ENCODE measurements around the gene PELI2. TPM values are rescaled to one million over a fixed set of nuclear protein-coding genes. Genes with fewer than 3 reads are reported as not detected.

Gene PELI2
- total RNA-seq, 2 donors from 2014 or later = 31.6 to 41.8 TPM

GRCh38 chr14:56213306-56213705 is 95.1 kb downstream of the PELI2 start:
- 76 to 81% methylated on average over 1 of the region's 1 CpG for WGBS, 2 donors
- Histone ChIP-seq H3K36me3 (replicated peaks in 1 of 2; ENCODE audit: insufficient read depth in 1 of 2, low read depth in 2 of 2) (no peaks in the 10 kb centered on the region), H3K4me1 (peaks cover 66% of the 10 kb centered on the region), H3K27ac (no peak overlapping the region), H3K9me3 (no peaks in the 10 kb centered on the region), H3K4me3 (no peak overlapping the region), H3K27me3 (no peaks in the 10 kb centered on the region)
- DNase-seq (no peak), ATAC-seq (no peak)
- TF ChIP-seq CTCF (IDR thresholded peaks at IDR 0.05) (no peak), POLR2A (IDR thresholded peaks at IDR 0.05) (no peak)
- intact Hi-C loops (cut with DNase I) = no loop called here

- WGBS, 2 donors = 81 to 94% methylated on average over 3 of the region's 3 CpGs
- DNase-seq (no peak), ATAC-seq (no peak)
- H3K27ac ChIP-seq = no peak overlapping the region
- no peaks in the 10 kb centered on the region for H3K36me3 ChIP-seq (replicated peaks in 1 of 2; ENCODE audit: insufficient read depth in 1 of 2, low read depth in 2 of 2)
- H3K9me3 ChIP-seq = no peaks in the 10 kb centered on the region
- H3K27me3 ChIP-seq = no peaks in the 10 kb centered on the region
- no peak overlapping the region for H3K4me3 ChIP-seq
- no peak for TF ChIP-seq POLR2A (IDR thresholded peaks at IDR 0.05)
- TF ChIP-seq CTCF (IDR thresholded peaks at IDR 0.05) = no peak
- H3K4me1 ChIP-seq = peaks cover 85% of the 10 kb centered on the region
- intact Hi-C loops (cut with DNase I) = no loop called here
Measured at GRCh38 chr14:56215180-56215579, 97.0 kb downstream of the PELI2 start.

GRCh38 chr14:56216626-56217379 is 98.6 kb downstream of the PELI2 start:
- intact Hi-C loops (cut with DNase I) = no loop called here
- Histone ChIP-seq H3K9me3 (no peaks in the 10 kb centered on the region), H3K4me3 (no peak overlapping the region), H3K27me3 (no peaks in the 10 kb centered on the region), H3K27ac (peak overlapping the region in 1 of 4 donors; percentile 33), H3K36me3 (replicated peaks in 1 of 2; ENCODE audit: insufficient read depth in 1 of 2, low read depth in 2 of 2) (no peaks in the 10 kb centered on the region), H3K4me1 (peaks cover 90% of the 10 kb centered on the region)
- DNase-seq = peak; percentile 35 to 68 (median 56)
- no peak for ATAC-seq
- TF ChIP-seq POLR2A (IDR thresholded peaks at IDR 0.05) (no peak), CTCF (IDR thresholded peaks at IDR 0.05) (no peak)
- WGBS, 2 donors = 30 to 34% methylated on average over 5 of the region's 5 CpGs

GRCh38 chr14:56217380-56218045 is 99.3 kb downstream of the PELI2 start:
- no peak for DNase-seq
- 36 to 41% methylated on average over 7 of the region's 7 CpGs for WGBS, 2 donors
- intact Hi-C loops (cut with DNase I) = no loop called here
- Histone ChIP-seq H3K4me3 (no peak overlapping the region), H3K27me3 (no peaks in the 10 kb centered on the region), H3K4me1 (peaks cover 88% of the 10 kb centered on the region), H3K27ac (no peak overlapping the region), H3K36me3 (replicated peaks in 1 of 2; ENCODE audit: insufficient read depth in 1 of 2, low read depth in 2 of 2) (no peaks in the 10 kb centered on the region), H3K9me3 (no peaks in the 10 kb centered on the region)
- no peak for ATAC-seq
- TF ChIP-seq CTCF (IDR thresholded peaks at IDR 0.05) = no peak
